Mesothelial cell of epicardium (in vitro differentiated cells): Measurements from ENCODE around the gene ABHD12B. TPM values are rescaled to one million over a fixed set of nuclear protein-coding genes. Genes with fewer than 3 reads are reported as not detected.
A peak's percentile ranks its signal among the peaks of the same experiment; 100 is the strongest.

Experiments
- DNase-seq, 2 experiments: peaks; one replicate each; pipeline ENCODE4 v3.0.0; 2021; ENCODE audit warnings: low spot score in 2 of 2; ENCODE audit not compliant: unreplicated experiment in 2 of 2
- H3K27ac Mint-ChIP-seq: 2 replicates; pipeline ENCODE4 v1.8.0; 2021; ENCODE audit warnings: mixed read lengths
- H3K27me3 Mint-ChIP-seq: 2 replicates; pipeline ENCODE4 v1.8.0; 2021; ENCODE audit warnings: low read depth, mixed read lengths
- H3K36me3 Mint-ChIP-seq: 2 replicates; pipeline ENCODE4 v1.8.0; 2021; ENCODE audit warnings: mixed read lengths
- H3K4me1 Mint-ChIP-seq: 2 replicates; pipeline ENCODE4 v1.8.0; 2021; ENCODE audit warnings: mixed read lengths
- H3K4me3 Mint-ChIP-seq: 2 replicates; pipeline ENCODE4 v1.8.0; 2021; ENCODE audit warnings: mild to moderate bottlenecking, moderate library complexity, mixed read lengths
- H3K9me3 Mint-ChIP-seq: 2 replicates; pipeline ENCODE4 v1.8.0; 2021; ENCODE audit warnings: mixed read lengths
- CTCF ChIP-seq: fragments of 200-600 bp; sonication (generic); IDR thresholded peaks from one replicate; pipeline ENCODE4 v1.5.0; 2021; ENCODE audit warnings: antibody characterized with exemption; ENCODE audit not compliant: unreplicated experiment
- total RNA-seq: library from RNA; stranded (reverse); gene quantifications from 3 replicates; pipeline ENCODE4 v1.2.1, GENCODE V29; 2021

Gene ABHD12B
- total RNA-seq, 1 donor from 2014 or later = 0.16 TPM

DNA sequence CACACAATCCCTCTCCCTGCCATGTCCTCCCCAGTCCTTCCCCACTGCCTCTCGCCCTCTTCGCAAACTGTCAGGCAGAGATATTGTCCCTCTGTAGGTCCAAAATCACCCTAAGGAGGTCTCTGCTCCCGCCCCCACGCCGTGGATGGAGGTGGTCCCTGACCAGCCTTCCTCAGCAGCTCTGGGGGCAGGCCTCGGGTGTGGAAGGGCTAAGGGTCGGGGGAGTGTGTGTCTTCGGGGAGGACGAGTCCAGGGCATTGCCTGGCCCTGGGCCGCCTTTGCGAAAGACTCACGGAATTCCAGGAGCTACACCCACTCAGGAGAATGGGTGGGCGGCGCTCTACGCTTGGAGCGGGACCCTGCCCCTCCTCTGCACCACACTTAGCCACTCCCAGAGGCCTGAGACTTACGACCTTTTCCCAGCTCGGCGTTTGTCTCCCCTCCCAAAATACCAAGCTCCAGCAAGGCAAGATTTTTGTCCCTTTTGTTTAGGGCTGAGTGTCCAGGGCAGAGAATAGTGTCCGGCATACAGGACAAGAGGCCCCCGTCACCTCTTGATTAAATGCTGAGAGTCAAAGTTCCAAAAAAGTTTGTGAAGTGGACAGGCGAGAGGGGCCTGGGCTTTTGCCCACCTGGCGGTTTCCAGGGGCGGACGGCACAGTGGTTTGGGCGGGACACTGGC, 71.5 kb downstream of the ABHD12B start:
- Mint-ChIP-seq H3K27ac (peak overlapping the region; percentile 39), H3K36me3 (no peaks in the 10 kb centered on the region), H3K9me3 (no peaks in the 10 kb centered on the region), H3K4me3 (peak overlapping the region; percentile 72), H3K4me1 (peaks cover 17% of the 10 kb centered on the region), H3K27me3 (peaks cover 11% of the 10 kb centered on the region)
- DNase-seq = no peak
- no peak for TF ChIP-seq CTCF

DNA sequence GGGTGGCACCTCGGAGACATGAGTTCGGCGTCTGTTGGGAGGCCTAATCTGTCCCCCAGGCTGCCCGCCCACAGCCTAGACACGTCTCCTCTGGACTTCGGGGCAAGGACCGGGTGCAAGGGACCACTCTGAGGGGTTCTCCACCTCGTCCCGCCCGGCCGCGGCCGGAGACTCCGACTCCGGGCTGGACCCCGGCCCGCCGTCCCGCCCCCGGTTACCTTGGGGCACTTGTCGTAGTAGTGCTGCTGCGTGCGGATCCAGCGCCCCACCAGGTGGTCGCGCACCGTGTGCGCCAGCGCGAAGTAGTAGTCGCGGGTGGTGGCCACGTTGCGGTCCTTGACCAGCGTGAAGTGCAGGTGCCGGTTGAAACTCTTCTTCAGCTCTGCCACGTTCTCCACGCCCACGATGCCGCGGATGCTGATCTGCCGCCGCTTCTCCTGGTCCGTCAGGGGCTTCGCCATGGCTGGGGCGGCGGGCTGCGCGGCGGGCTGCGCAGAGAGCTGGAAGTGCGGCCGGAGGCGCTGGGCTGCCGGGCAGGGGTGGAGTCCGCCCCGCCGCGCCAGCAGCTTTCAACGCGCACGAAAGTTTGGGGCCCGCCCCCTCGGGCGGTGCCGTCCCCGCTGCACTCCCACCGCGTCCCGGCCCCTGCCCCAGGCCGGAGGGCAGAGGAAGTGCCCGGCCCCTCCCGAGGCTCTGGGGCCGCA, 72.2 kb downstream of the ABHD12B start, which contains the start of gene PYGL:
Gene PYGL (minus strand): TSS at position 541 of the 704 bp plus-strand sequence. CDS start 80 bp downstream, at position 461.
- peak; percentile 37 to 71 for DNase-seq
- no peaks in the 10 kb centered on the region for H3K36me3 Mint-ChIP-seq
- no peak for TF ChIP-seq CTCF
- peaks cover 11% of the 10 kb centered on the region for H3K27me3 Mint-ChIP-seq
- H3K4me3 Mint-ChIP-seq = peak within 1 kb of the TSS; percentile 79
- peak within 1 kb of the TSS; percentile 48 for H3K27ac Mint-ChIP-seq
- no peaks in the 10 kb centered on the region for H3K9me3 Mint-ChIP-seq
- H3K4me1 Mint-ChIP-seq = peaks cover 17% of the 10 kb centered on the region

DNA sequence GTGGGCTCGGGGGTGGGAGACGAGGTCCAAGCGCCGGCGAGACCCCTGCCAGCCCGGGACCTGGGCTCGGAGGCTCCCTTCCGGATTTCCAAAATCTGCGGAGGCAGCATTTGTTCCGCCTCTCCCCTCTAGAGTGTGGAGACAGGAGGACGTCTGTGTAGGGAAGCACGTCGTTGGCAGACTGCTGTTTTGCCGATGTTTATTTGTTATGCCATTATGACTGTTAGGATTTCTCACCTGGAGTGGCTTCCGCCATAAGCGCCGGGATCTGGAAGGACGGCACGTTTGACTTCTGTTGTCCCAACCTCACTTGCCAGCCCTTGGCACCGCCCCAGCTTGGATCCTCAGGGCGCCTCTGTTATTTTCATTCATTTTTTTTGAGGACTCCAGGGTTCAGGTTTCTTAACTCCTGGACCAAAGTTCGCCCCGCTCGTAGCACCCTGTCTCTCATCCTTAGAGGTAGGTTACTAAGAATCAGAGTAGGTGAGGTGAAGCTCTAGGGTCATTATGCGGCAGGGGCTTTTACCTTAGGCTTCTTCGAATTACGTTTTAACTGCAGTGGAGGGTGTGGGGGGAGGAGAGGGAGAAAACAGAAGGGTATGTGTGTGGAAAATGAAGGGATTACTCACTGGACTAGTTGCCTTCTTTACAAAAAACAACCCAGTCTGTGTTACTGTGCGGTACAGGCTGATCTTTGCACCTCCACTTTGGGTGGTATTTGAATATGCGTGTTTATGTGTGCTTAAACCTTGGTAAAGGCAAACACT, 73.0 kb downstream of the ABHD12B start:
- Mint-ChIP-seq H3K27ac (peak overlapping the region; percentile 48), H3K36me3 (no peaks in the 10 kb centered on the region), H3K27me3 (peaks cover 11% of the 10 kb centered on the region), H3K9me3 (no peaks in the 10 kb centered on the region), H3K4me3 (peak overlapping the region; percentile 79), H3K4me1 (peaks cover 17% of the 10 kb centered on the region)
- no peak for DNase-seq
- no peak for TF ChIP-seq CTCF

DNA sequence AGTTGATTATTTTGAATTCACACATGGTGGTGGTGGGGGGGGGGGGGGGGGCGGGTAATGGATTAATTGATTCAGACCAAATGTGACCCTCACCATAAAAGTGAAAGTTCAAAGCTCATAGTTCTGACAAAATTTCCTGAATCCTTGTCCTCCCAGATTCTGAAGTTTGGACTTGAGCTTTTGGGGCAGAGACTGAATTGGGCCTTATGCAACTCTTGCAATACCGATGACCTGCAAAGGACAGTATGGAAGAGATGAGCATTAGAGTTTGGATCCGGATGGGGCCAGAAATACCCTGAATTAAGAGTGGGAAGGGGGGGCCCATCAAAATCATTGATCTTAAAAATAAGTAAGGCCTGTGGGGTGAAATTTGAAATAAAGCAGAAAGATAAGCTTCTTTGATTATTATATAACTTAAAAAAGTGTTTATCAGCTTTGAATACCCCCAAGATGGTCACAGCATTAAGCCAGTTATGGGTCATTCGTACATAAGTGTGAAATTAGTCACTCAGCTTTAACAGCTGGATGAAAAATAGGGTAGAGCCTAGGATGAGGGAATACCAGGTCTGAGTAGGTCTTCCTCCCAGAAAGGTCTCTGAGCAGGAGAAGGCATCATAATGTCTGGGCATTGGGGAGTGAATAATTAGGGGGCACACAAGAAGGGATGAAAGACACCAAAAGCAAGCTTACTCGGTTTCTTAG, 74.5 kb downstream of the ABHD12B start:
- H3K9me3 Mint-ChIP-seq = no peaks in the 10 kb centered on the region
- H3K27me3 Mint-ChIP-seq = peaks cover 9% of the 10 kb centered on the region
- no peak overlapping the region for H3K4me3 Mint-ChIP-seq

More for the DNA sequence above, 74.5 kb downstream of the ABHD12B start:
- peaks cover 17% of the 10 kb centered on the region for H3K4me1 Mint-ChIP-seq
- H3K36me3 Mint-ChIP-seq = no peaks in the 10 kb centered on the region
- DNase-seq = no peak
- no peak for TF ChIP-seq CTCF
- H3K27ac Mint-ChIP-seq = no peak overlapping the region
